ENCODE results near the gene INHBC. TPM values are rescaled to one million over a fixed set of nuclear protein-coding genes. Genes with fewer than 3 reads are reported as not detected.
A peak's percentile ranks its signal among the peaks of the same experiment; 100 is the strongest.

INHBC gene
- total RNA-seq, 2 experiments from 2014 or later = 0.20 to 0.33 TPM

- H3K4me1 ChIP-seq (ENCODE audit: insufficient read depth, low read length) = peaks cover 59% of the 10 kb centered on the region
- ChIA-PET CTCF (interaction anchor here (0.6 to 4.6 kb wide), 23 partner anchors 9 to 281 kb away, joined by 3 to 35 read pairs (median 5); partner anchors contain the start of genes ARHGAP9, MARS1 and R3HDM2), POLR2A (interaction anchor here (1.0 to 6.5 kb wide), 12 partner anchors 10 to 281 kb away, joined by 3 to 93 read pairs (median 7); partner anchors contain the start of genes ARHGAP9, B4GALNT1, DCTN2 and DDIT3)
- H3K36me3 Mint-ChIP-seq (ENCODE audit: low read depth) = peaks cover 8% of the 10 kb centered on the region
- intact Hi-C loops (cut with DNase I, micrococcal nuclease) = loop anchor here (1.0 to 10.0 kb wide), 5 partner anchors 87 to 195 kb away; partner anchors contain the start of gene DCTN2 (in 1 of the 2)
- no peak for ATAC-seq (ENCODE audit: poor library complexity)
- peaks cover 50% of the 10 kb centered on the region for H3K4me1 Mint-ChIP-seq (ENCODE audit: low read depth)
- H3K27ac Mint-ChIP-seq = peak within 1 kb of the TSS; percentile 95
- TF ChIP-seq CTCF (IDR thresholded peaks at IDR 0.05) = no peak
- peaks cover 26% of the 10 kb centered on the region for H3K27me3 Mint-ChIP-seq
- DNase-seq = peak in 1 of 14 experiments; percentile 54
- H3K4me3 ChIP-seq (ENCODE audit: low read length) = peak within 1 kb of the TSS; percentile 68
- no peaks in the 10 kb centered on the region for H3K36me3 ChIP-seq (ENCODE audit: insufficient read depth, low read length)
- H3K27me3 ChIP-seq (ENCODE audit: control insufficient read depth in 1 of 2, insufficient read depth in 2 of 2, low read length in 2 of 2) = peaks cover 9 to 14% of the 10 kb centered on the region in 2 experiments
- H3K4me3 Mint-ChIP-seq = peak within 1 kb of the TSS; percentile 98
- no peaks in the 10 kb centered on the region for H3K9me3 ChIP-seq (ENCODE audit: control insufficient read depth in 1 of 2, insufficient read depth in 1 of 2, low read length in 2 of 2)
- peak within 1 kb of the TSS; percentile 58 to 86 for H3K27ac ChIP-seq (ENCODE audit: low read depth in 1 of 2, low read length in 2 of 2)
- H3K9me3 Mint-ChIP-seq = no peaks in the 10 kb centered on the region
Measured at GRCh38 chr12:57459750-57460467, 25.3 kb downstream of the INHBC start, which contains the start of gene GLI1. TSS of gene GLI1 (plus strand) at chr12:57459785. CDS start at chr12:57463692, 3,907 bp downstream.

GRCh38 chr12:57460468-57460784, 25.8 kb downstream of the INHBC start:
- intact Hi-C loops (cut with DNase I, micrococcal nuclease) = no loop called here
- Mint-ChIP-seq H3K4me1 (ENCODE audit: low read depth) (peaks cover 50% of the 10 kb centered on the region), H3K4me3 (peak overlapping the region; percentile 88), H3K27me3 (peaks cover 26% of the 10 kb centered on the region), H3K27ac (peak overlapping the region; percentile 52), H3K36me3 (ENCODE audit: low read depth) (peaks cover 8% of the 10 kb centered on the region), H3K9me3 (no peaks in the 10 kb centered on the region)
- H3K9me3 ChIP-seq (ENCODE audit: control insufficient read depth in 1 of 2, insufficient read depth in 1 of 2, low read length in 2 of 2) = no peaks in the 10 kb centered on the region
- H3K36me3 ChIP-seq (ENCODE audit: insufficient read depth, low read length) = no peaks in the 10 kb centered on the region
- ChIA-PET POLR2A (interaction anchor here (0.7 to 6.5 kb wide), 5 partner anchors 9 to 231 kb away, joined by 3 to 93 read pairs (median 4); partner anchors contain the start of genes ARHGAP9, DCTN2 and SHMT2), CTCF (interaction anchor here (4.6 kb wide), 1 partner anchor 15 kb away, joined by 35 read pairs; no protein-coding TSS in a partner anchor)
- peak overlapping the region; percentile 68 for H3K4me3 ChIP-seq (ENCODE audit: low read length)
- ATAC-seq (ENCODE audit: poor library complexity) (no peak), DNase-seq (peak in 3 of 14 experiments; percentile 22 to 55 (median 50))
- peaks cover 59% of the 10 kb centered on the region for H3K4me1 ChIP-seq (ENCODE audit: insufficient read depth, low read length)
- H3K27ac ChIP-seq (ENCODE audit: low read depth in 1 of 2, low read length in 2 of 2) = no peak overlapping the region
- H3K27me3 ChIP-seq (ENCODE audit: control insufficient read depth in 1 of 2, insufficient read depth in 2 of 2, low read length in 2 of 2) = peaks cover 9 to 14% of the 10 kb centered on the region in 2 experiments
- no peak for TF ChIP-seq CTCF (IDR thresholded peaks at IDR 0.05)

GRCh38 chr12:57460841-57461275, 26.3 kb downstream of the INHBC start:
- intact Hi-C loops (cut with DNase I, micrococcal nuclease) = no loop called here
- peak overlapping the region; percentile 52 for H3K27ac Mint-ChIP-seq
- Histone ChIP-seq H3K4me3 (ENCODE audit: low read length) (peak overlapping the region; percentile 52), H3K36me3 (ENCODE audit: insufficient read depth, low read length) (no peaks in the 10 kb centered on the region), H3K9me3 (ENCODE audit: control insufficient read depth in 1 of 2, insufficient read depth in 1 of 2, low read length in 2 of 2) (no peaks in the 10 kb centered on the region), H3K27ac (ENCODE audit: low read depth in 1 of 2, low read length in 2 of 2) (no peak overlapping the region), H3K4me1 (ENCODE audit: insufficient read depth, low read length) (peaks cover 57% of the 10 kb centered on the region), H3K27me3 (ENCODE audit: control insufficient read depth in 1 of 2, insufficient read depth in 2 of 2, low read length in 2 of 2) (peaks cover 9 to 14% of the 10 kb centered on the region in 2 experiments)
- DNase-seq (peak in 1 of 14 experiments; percentile 53), ATAC-seq (ENCODE audit: poor library complexity) (no peak)
- H3K4me1 Mint-ChIP-seq (ENCODE audit: low read depth) = peaks cover 52% of the 10 kb centered on the region
- peaks cover 26% of the 10 kb centered on the region for H3K27me3 Mint-ChIP-seq
- no peak for TF ChIP-seq CTCF (IDR thresholded peaks at IDR 0.05)
- H3K4me3 Mint-ChIP-seq = peak overlapping the region; percentile 94
- H3K9me3 Mint-ChIP-seq = no peaks in the 10 kb centered on the region
- CTCF ChIA-PET = interaction anchor here (4.6 kb wide), 1 partner anchor 15 kb away, joined by 35 read pairs; no protein-coding TSS in a partner anchor
- POLR2A ChIA-PET = interaction anchor here (0.7 to 6.5 kb wide), 5 partner anchors 9 to 231 kb away, joined by 3 to 93 read pairs (median 4); partner anchors contain the start of genes ARHGAP9, DCTN2 and SHMT2
- peaks cover 8% of the 10 kb centered on the region for H3K36me3 Mint-ChIP-seq (ENCODE audit: low read depth)
